Sigmoid colon (tissue), 4 donors: ENCODE data around the gene UBE2R2.
"Not testable (repeated sequence)": the region's sequence is repeated elsewhere in the genome, so short reads cannot be mapped to it uniquely, and the experiment has no call there.

Experiments
- CTCF ChIP-seq, 4 experiments: fragments of 450-650 bp in 3 of 4; fragments of 200-600 bp in 1 of 4; IDR thresholded peaks; one replicate each; pipeline ENCODE4 v1.5.1; 2016 to 2019; ENCODE audit warnings: antibody characterized with exemption in 4 of 4, mild to moderate bottlenecking in 3 of 4, moderate library complexity in 2 of 4
- EP300 ChIP-seq, 4 donors: sonication (generic); formaldehyde crosslinking; IDR thresholded peaks; one replicate each; pipeline ENCODE4 v1.6.1; 2017; ENCODE audit warnings: antibody characterized with exemption in 4 of 4

- not testable (repeated sequence) for TF ChIP-seq EP300, CTCF (IDR thresholded peaks at IDR 0.05)
Observed at GRCh38 chr9:33793496-33793895, 23.5 kb upstream of the UBE2R2 start.
